ENCODE data around the gene RGS3.

DNA sequence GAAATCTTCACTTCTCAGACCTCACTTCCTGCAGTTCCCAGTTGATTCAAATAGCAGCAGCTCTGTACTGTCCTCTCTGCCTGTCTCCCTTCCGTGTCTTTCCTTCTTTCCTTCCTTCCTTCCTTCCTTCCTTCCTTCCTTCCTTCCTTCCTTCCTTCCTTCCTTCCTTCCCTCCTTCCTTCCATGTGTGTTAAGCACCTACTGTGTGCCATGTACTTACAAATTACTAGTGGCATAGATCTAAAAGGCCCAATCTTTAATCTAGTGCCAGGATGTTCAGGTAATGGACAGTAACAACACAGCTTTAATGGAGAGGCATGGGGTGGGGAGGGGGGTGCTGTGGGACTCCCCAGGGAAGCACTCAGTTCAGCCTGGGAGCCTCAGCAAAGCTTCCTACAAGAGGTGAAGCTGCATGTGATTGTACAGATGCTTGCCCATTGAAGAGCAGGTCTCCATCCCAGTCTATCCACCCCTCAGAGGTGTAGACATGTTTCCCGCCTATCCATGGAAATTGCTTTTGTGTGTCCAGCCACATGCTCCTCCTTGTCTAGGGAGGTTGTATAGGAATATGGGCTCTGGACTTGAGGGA, 106.0 kb downstream of the RGS3 start:
- TF ChIP-seq, protein P1, sequence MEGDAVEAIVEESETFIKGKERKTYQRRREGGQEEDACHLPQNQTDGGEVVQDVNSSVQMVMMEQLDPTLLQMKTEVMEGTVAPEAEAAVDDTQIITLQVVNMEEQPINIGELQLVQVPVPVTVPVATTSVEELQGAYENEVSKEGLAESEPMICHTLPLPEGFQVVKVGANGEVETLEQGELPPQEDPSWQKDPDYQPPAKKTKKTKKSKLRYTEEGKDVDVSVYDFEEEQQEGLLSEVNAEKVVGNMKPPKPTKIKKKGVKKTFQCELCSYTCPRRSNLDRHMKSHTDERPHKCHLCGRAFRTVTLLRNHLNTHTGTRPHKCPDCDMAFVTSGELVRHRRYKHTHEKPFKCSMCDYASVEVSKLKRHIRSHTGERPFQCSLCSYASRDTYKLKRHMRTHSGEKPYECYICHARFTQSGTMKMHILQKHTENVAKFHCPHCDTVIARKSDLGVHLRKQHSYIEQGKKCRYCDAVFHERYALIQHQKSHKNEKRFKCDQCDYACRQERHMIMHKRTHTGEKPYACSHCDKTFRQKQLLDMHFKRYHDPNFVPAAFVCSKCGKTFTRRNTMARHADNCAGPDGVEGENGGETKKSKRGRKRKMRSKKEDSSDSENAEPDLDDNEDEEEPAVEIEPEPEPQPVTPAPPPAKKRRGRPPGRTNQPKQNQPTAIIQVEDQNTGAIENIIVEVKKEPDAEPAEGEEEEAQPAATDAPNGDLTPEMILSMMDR (IDR thresholded peaks at IDR 0.05), result no peak
- no peak for TF ChIP-seq POLR2A (IDR thresholded peaks at IDR 0.05)
